WTC11 (cell line): ENCODE measurements around the gene SLC6A16. TPM values are rescaled to one million over a fixed set of nuclear protein-coding genes. Genes with fewer than 3 reads are reported as not detected.

ENCODE experiments used
- ATAC-seq: fragments of 200-7000 bp; cut with Tn5 transposase; 2 replicates; pipeline ENCODE4 v1.10.0; 2021; ENCODE audit warnings: mild to moderate bottlenecking, moderate library complexity
- CTCF ChIA-PET: fragments of 300-600 bp; sonication (Branson Sonifier 250); formaldehyde crosslinking; loops from one replicate; lab custom pipeline; 2021; ENCODE audit warnings: antibody characterized with exemption; lab: Charles Lee
- POLR2A ChIA-PET: fragments of 350-600 bp; sonication (Branson Sonifier 250); formaldehyde crosslinking; loops from one replicate; lab custom pipeline; 2021; ENCODE audit warnings: antibody characterized with exemption; lab: Charles Lee
- DNase-seq: peaks from one replicate; pipeline ENCODE4 v3.0.0; 2021; ENCODE audit warnings: low spot score
- H3K27ac Mint-ChIP-seq: 2 replicates; pipeline ENCODE4 v1.8.0; 2021; ENCODE audit warnings: mixed read lengths
- H3K27me3 Mint-ChIP-seq: 2 replicates; pipeline ENCODE4 v1.8.0; 2021; ENCODE audit warnings: low read depth, mild to moderate bottlenecking, moderate library complexity, mixed read lengths
- H3K36me3 Mint-ChIP-seq: 2 replicates; pipeline ENCODE4 v1.8.0; 2021; ENCODE audit warnings: mixed read lengths
- H3K4me1 Mint-ChIP-seq: 2 replicates; pipeline ENCODE4 v1.8.0; 2022; ENCODE audit warnings: mixed read lengths
- H3K4me3 Mint-ChIP-seq: 2 replicates; pipeline ENCODE4 v1.8.0; 2021; ENCODE audit warnings: mild to moderate bottlenecking, moderate library complexity, mixed read lengths
- H3K9me3 Mint-ChIP-seq: 2 replicates; pipeline ENCODE4 v1.8.0; 2021; ENCODE audit warnings: mixed read lengths
- CREM ChIP-seq: sonication (generic); formaldehyde crosslinking; IDR thresholded peaks from 2 replicates; pipeline ENCODE4 v1.8.1; 2022; ENCODE audit warnings: mild to moderate bottlenecking, missing genetic modification reagents, moderate library complexity
- EMX1 ChIP-seq: fragments of 250-450 bp; sonication (Bioruptor Pico); IDR thresholded peaks from 2 replicates; pipeline ENCODE4 v1.8.0; 2021; ENCODE audit warnings: mild to moderate bottlenecking
- GABPB1 ChIP-seq: sonication (generic); formaldehyde crosslinking; IDR thresholded peaks from 2 replicates; pipeline ENCODE4 v1.8.1; 2023; ENCODE audit warnings: mild to moderate bottlenecking, missing genetic modification reagents
- GTF2I ChIP-seq: fragments of 250-450 bp; sonication (Bioruptor Pico); conservative IDR thresholded peaks from 2 replicates; pipeline ENCODE4 v1.4.0; 2021; ENCODE audit warnings: mild to moderate bottlenecking
- JUN ChIP-seq: sonication (generic); formaldehyde crosslinking; IDR thresholded peaks from 2 replicates; pipeline ENCODE4 v1.8.0; 2023; ENCODE audit warnings: mild to moderate bottlenecking, missing genetic modification reagents
- KAT7 ChIP-seq: sonication (generic); formaldehyde crosslinking; IDR thresholded peaks from 2 replicates; pipeline ENCODE4 v1.8.1; 2023; ENCODE audit warnings: missing genetic modification reagents, mild to moderate bottlenecking, borderline replicate concordance
- NFATC4 ChIP-seq: fragments of 250-450 bp; sonication (Bioruptor Pico); IDR thresholded peaks from 2 replicates; pipeline ENCODE4 v1.9.0; 2021; ENCODE audit warnings: mild to moderate bottlenecking
- NFE2L1 ChIP-seq: sonication (generic); formaldehyde crosslinking; IDR thresholded peaks from 2 replicates; pipeline ENCODE4 v1.8.1; 2023; ENCODE audit warnings: missing genetic modification reagents
- NR1H2 ChIP-seq: sonication (generic); formaldehyde crosslinking; IDR thresholded peaks from 2 replicates; pipeline ENCODE4 v1.9.0; 2021; ENCODE audit warnings: mild to moderate bottlenecking, moderate library complexity, missing genetic modification reagents
- OVOL2 ChIP-seq: fragments of 250-450 bp; sonication (Bioruptor Pico); IDR thresholded peaks from 2 replicates; pipeline ENCODE4 v1.9.0; 2021; ENCODE audit warnings: mild to moderate bottlenecking, borderline replicate concordance
- SP1 ChIP-seq: sonication (generic); formaldehyde crosslinking; conservative IDR thresholded peaks from 2 replicates; pipeline ENCODE4 v1.8.1; 2022; ENCODE audit warnings: missing genetic modification reagents
- TEAD1 ChIP-seq: sonication (generic); formaldehyde crosslinking; IDR thresholded peaks from 2 replicates; pipeline ENCODE4 v1.8.0; 2022; ENCODE audit warnings: mild to moderate bottlenecking, missing genetic modification reagents
- ZNF232 ChIP-seq: sonication (generic); formaldehyde crosslinking; IDR thresholded peaks from 2 replicates; pipeline ENCODE4 v1.8.0; 2022; ENCODE audit warnings: mild to moderate bottlenecking, missing genetic modification reagents
- ZNF263 ChIP-seq: sonication (generic); formaldehyde crosslinking; IDR thresholded peaks from 2 replicates; pipeline ENCODE4 v1.8.1; 2022; ENCODE audit warnings: low read depth, mild to moderate bottlenecking, moderate library complexity, missing genetic modification reagents
- ZNF396 ChIP-seq: fragments of 250-450 bp; sonication (Bioruptor Pico); IDR thresholded peaks from 2 replicates; pipeline ENCODE4 v1.8.0; 2021; ENCODE audit warnings: mild to moderate bottlenecking, moderate library complexity, borderline replicate concordance
- ZNF671 ChIP-seq: fragments of 250-450 bp; sonication (Bioruptor Pico); IDR thresholded peaks from 2 replicates; pipeline ENCODE4 v1.8.0; 2021; ENCODE audit warnings: mild to moderate bottlenecking
- total RNA-seq: library from RNA; stranded (reverse); gene quantifications from 3 replicates; pipeline ENCODE4 v1.2.3, GENCODE V29; 2021
- TF ChIP-seq, protein P1 (sequence below): sonication (generic); formaldehyde crosslinking; IDR thresholded peaks from 2 replicates; pipeline ENCODE4 v1.8.1; 2022; ENCODE audit warnings: low read depth, mild to moderate bottlenecking, moderate library complexity, missing genetic modification reagents, borderline replicate concordance
- TF ChIP-seq, protein P2 (sequence below): sonication (generic); formaldehyde crosslinking; conservative IDR thresholded peaks from 2 replicates; pipeline ENCODE4 v1.8.1; 2022; ENCODE audit warnings: mild to moderate bottlenecking, missing genetic modification reagents
- TF ChIP-seq, protein P3 (sequence below): sonication (generic); formaldehyde crosslinking; IDR thresholded peaks from 2 replicates; pipeline ENCODE4 v1.8.1; 2023; ENCODE audit warnings: mild to moderate bottlenecking, missing genetic modification reagents, moderate library complexity
- TF ChIP-seq, protein P4 (sequence below): sonication (generic); formaldehyde crosslinking; IDR thresholded peaks from 2 replicates; pipeline ENCODE4 v1.8.1; 2023; ENCODE audit warnings: mild to moderate bottlenecking, moderate library complexity, missing genetic modification reagents
- TF ChIP-seq, protein P5 (sequence below): sonication (generic); formaldehyde crosslinking; conservative IDR thresholded peaks from 2 replicates; pipeline ENCODE4 v1.8.1; 2023; ENCODE audit warnings: mild to moderate bottlenecking, low read depth, missing genetic modification reagents, moderate library complexity
- TF ChIP-seq, protein P6 (sequence below): sonication (generic); formaldehyde crosslinking; IDR thresholded peaks from 2 replicates; pipeline ENCODE4 v1.8.1; 2023; ENCODE audit warnings: mild to moderate bottlenecking, missing genetic modification reagents, moderate library complexity
- TF ChIP-seq, protein P7 (sequence below): fragments of 250-450 bp; sonication (Bioruptor Pico); IDR thresholded peaks from 2 replicates; pipeline ENCODE4 v1.9.0; 2021; ENCODE audit warnings: mild to moderate bottlenecking, borderline replicate concordance

The SLC6A16 gene
- total RNA-seq, 1 experiment from 2014 or later, result 1.5 TPM

DNA sequence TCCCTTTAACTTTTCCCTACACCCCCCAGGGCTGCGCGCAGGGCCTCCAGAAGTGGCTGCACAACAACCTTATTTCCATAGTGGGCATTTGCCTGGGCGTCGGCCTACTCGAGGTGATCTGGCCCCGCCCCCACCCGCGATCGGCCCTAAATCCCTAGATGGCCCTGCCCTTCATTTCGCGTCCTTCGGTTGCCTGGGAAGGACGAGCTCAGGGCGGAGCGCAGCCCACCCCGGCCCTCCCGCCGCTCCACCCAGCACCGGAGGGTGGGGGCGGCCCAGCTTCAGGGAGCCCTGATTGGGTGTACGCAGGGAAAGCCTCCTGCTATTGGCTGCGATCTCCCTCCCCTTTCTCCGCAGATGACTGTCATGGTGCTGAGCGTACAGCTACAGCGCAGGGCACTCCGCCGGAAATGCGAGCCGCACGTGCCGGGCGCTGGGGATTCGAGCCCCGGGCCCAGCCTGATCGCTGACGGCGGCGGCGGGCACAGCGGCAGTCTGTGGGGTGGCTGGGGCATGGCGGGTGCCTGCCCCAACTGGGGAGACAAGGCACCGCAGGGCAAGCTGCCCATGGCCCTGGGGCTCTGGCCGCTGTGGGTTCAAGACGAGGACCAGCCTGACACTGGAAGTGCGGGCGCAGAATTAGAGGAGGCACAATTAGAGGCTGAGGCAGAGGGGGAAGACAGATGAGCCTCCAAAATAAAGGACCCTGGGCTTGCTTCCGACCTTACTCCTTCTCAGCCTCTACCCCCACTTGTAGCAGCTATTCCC lies 14.5 kb upstream of the SLC6A16 start (continued):
- TF ChIP-seq, protein P1, sequence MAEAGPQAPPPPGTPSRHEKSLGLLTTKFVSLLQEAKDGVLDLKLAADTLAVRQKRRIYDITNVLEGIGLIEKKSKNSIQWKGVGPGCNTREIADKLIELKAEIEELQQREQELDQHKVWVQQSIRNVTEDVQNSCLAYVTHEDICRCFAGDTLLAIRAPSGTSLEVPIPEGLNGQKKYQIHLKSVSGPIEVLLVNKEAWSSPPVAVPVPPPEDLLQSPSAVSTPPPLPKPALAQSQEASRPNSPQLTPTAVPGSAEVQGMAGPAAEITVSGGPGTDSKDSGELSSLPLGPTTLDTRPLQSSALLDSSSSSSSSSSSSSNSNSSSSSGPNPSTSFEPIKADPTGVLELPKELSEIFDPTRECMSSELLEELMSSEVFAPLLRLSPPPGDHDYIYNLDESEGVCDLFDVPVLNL (CRISPR knock-in tag), result no peak
- TF ChIP-seq TEAD1 (peak; percentile 97), ZNF232 (CRISPR knock-in tag) (peak; percentile 95), NFE2L1 (CRISPR knock-in tag) (peak; percentile 94), GABPB1 (CRISPR knock-in tag) (no peak), GTF2I (CRISPR knock-in tag) (peak; percentile 37; the same call in 1 of the 2 replicates), ZNF396 (CRISPR knock-in tag) (no peak), OVOL2 (no peak), CREM (CRISPR knock-in tag) (peak; percentile 89), SP1 (CRISPR knock-in tag) (peak; percentile 89), ZNF671 (CRISPR knock-in tag) (no peak)
- TF ChIP-seq, protein P2, sequence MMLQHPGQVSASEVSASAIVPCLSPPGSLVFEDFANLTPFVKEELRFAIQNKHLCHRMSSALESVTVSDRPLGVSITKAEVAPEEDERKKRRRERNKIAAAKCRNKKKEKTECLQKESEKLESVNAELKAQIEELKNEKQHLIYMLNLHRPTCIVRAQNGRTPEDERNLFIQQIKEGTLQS (CRISPR knock-in tag), result 0 out of 2 replicates have a peak, but pooled peaks have one; percentile 7
- TF ChIP-seq, protein P3, sequence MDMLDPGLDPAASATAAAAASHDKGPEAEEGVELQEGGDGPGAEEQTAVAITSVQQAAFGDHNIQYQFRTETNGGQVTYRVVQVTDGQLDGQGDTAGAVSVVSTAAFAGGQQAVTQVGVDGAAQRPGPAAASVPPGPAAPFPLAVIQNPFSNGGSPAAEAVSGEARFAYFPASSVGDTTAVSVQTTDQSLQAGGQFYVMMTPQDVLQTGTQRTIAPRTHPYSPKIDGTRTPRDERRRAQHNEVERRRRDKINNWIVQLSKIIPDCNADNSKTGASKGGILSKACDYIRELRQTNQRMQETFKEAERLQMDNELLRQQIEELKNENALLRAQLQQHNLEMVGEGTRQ (CRISPR knock-in tag), result peak; percentile 83
- TF ChIP-seq, protein P4, sequence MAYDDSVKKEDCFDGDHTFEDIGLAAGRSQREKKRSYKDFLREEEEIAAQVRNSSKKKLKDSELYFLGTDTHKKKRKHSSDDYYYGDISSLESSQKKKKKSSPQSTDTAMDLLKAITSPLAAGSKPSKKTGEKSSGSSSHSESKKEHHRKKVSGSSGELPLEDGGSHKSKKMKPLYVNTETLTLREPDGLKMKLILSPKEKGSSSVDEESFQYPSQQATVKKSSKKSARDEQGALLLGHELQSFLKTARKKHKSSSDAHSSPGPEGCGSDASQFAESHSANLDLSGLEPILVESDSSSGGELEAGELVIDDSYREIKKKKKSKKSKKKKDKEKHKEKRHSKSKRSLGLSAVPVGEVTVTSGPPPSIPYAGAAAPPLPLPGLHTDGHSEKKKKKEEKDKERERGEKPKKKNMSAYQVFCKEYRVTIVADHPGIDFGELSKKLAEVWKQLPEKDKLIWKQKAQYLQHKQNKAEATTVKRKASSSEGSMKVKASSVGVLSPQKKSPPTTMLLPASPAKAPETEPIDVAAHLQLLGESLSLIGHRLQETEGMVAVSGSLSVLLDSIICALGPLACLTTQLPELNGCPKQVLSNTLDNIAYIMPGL (CRISPR knock-in tag), result peak; percentile 75
- TF ChIP-seq, protein P5, sequence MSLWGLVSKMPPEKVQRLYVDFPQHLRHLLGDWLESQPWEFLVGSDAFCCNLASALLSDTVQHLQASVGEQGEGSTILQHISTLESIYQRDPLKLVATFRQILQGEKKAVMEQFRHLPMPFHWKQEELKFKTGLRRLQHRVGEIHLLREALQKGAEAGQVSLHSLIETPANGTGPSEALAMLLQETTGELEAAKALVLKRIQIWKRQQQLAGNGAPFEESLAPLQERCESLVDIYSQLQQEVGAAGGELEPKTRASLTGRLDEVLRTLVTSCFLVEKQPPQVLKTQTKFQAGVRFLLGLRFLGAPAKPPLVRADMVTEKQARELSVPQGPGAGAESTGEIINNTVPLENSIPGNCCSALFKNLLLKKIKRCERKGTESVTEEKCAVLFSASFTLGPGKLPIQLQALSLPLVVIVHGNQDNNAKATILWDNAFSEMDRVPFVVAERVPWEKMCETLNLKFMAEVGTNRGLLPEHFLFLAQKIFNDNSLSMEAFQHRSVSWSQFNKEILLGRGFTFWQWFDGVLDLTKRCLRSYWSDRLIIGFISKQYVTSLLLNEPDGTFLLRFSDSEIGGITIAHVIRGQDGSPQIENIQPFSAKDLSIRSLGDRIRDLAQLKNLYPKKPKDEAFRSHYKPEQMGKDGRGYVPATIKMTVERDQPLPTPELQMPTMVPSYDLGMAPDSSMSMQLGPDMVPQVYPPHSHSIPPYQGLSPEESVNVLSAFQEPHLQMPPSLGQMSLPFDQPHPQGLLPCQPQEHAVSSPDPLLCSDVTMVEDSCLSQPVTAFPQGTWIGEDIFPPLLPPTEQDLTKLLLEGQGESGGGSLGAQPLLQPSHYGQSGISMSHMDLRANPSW (CRISPR knock-in tag), result no peak
- TF ChIP-seq, all 79 proteins: peak for 48

DNA sequence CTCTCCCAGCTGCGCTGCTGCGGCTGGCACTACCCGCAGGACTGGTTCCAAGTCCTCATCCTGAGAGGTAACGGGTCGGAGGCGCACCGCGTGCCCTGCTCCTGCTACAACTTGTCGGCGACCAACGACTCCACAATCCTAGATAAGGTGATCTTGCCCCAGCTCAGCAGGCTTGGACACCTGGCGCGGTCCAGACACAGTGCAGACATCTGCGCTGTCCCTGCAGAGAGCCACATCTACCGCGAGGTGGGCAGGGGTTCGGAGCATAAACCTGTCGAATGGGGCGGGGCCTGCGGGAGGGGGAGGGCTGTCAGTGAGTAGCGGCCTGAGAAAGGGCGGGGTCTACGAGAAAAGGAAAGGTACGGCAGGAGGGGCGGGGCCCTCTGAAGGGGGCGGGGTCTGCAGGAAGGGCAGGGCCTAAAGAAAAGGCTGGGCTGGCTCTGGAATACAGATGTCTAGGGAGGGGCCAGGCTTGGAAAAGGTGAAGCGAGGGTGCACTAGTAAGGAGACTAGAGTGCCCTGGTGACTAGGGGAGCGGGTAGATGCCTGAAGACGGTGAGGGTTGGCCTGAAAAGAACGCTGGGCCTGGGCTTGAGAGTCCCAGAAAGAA lies 13.8 kb upstream of the SLC6A16 start:
- peaks cover 34% of the 10 kb centered on the region for H3K36me3 Mint-ChIP-seq
- peak; percentile 100 for DNase-seq
- POLR2A ChIA-PET, result interaction anchor here (0.5 to 1.7 kb wide), 5 partner anchors 22 to 1739 kb away, joined by 3 to 12 read pairs (median 5); partner anchors contain the start of genes ALDH16A1 and TEAD2
- ATAC-seq, result peak; percentile 75
- H3K9me3 Mint-ChIP-seq, result no peaks in the 10 kb centered on the region
- peak overlapping the region; percentile 83 for H3K4me3 Mint-ChIP-seq
- CTCF ChIA-PET, result interaction anchor here (0.5 to 3.5 kb wide), 27 partner anchors 8 to 241 kb away, joined by 3 to 20 read pairs (median 4); partner anchors contain the start of genes DKKL1, GFY and TEAD2
- peak overlapping the region; percentile 95 for H3K27ac Mint-ChIP-seq
- H3K4me1 Mint-ChIP-seq, result peaks cover 26% of the 10 kb centered on the region
- H3K27me3 Mint-ChIP-seq, result peaks cover 45% of the 10 kb centered on the region
- TF ChIP-seq NFE2L1 (CRISPR knock-in tag) (no peak), ZNF263 (no peak), NFATC4 (peak; percentile 59; the same call in 1 of the 2 replicates), GTF2I (CRISPR knock-in tag) (no peak), EMX1 (0 out of 2 replicates have a peak, but pooled peaks have one; percentile 45), NR1H2 (CRISPR knock-in tag) (no peak), JUN (no peak), KAT7 (CRISPR knock-in tag) (no peak)
- TF ChIP-seq, protein P6, sequence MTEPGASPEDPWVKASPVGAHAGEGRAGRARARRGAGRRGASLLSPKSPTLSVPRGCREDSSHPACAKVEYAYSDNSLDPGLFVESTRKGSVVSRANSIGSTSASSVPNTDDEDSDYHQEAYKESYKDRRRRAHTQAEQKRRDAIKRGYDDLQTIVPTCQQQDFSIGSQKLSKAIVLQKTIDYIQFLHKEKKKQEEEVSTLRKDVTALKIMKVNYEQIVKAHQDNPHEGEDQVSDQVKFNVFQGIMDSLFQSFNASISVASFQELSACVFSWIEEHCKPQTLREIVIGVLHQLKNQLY, result no peak
- TF ChIP-seq, protein P7, sequence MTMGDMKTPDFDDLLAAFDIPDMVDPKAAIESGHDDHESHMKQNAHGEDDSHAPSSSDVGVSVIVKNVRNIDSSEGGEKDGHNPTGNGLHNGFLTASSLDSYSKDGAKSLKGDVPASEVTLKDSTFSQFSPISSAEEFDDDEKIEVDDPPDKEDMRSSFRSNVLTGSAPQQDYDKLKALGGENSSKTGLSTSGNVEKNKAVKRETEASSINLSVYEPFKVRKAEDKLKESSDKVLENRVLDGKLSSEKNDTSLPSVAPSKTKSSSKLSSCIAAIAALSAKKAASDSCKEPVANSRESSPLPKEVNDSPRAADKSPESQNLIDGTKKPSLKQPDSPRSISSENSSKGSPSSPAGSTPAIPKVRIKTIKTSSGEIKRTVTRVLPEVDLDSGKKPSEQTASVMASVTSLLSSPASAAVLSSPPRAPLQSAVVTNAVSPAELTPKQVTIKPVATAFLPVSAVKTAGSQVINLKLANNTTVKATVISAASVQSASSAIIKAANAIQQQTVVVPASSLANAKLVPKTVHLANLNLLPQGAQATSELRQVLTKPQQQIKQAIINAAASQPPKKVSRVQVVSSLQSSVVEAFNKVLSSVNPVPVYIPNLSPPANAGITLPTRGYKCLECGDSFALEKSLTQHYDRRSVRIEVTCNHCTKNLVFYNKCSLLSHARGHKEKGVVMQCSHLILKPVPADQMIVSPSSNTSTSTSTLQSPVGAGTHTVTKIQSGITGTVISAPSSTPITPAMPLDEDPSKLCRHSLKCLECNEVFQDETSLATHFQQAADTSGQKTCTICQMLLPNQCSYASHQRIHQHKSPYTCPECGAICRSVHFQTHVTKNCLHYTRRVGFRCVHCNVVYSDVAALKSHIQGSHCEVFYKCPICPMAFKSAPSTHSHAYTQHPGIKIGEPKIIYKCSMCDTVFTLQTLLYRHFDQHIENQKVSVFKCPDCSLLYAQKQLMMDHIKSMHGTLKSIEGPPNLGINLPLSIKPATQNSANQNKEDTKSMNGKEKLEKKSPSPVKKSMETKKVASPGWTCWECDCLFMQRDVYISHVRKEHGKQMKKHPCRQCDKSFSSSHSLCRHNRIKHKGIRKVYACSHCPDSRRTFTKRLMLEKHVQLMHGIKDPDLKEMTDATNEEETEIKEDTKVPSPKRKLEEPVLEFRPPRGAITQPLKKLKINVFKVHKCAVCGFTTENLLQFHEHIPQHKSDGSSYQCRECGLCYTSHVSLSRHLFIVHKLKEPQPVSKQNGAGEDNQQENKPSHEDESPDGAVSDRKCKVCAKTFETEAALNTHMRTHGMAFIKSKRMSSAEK (CRISPR knock-in tag), result 0 out of 2 replicates have a peak, but pooled peaks have one; percentile 65
